ENCODE measurements around the gene KLHL2. TPM values are rescaled to one million over a fixed set of nuclear protein-coding genes. Genes with fewer than 3 reads are reported as not detected.
A peak's percentile ranks its signal among the peaks of the same experiment; 100 is the strongest.

KLHL2 gene
- total RNA-seq, 1 donor from 2014 or later = 10.6 TPM

GRCh38 chr4:165201806-165202205 lies 5.6 kb upstream of the KLHL2 start:
- H3K4me1 Mint-ChIP-seq (ENCODE audit: unreplicated experiment) = peaks cover 3% of the 10 kb centered on the region
- no peaks in the 10 kb centered on the region for H3K9me3 Mint-ChIP-seq (ENCODE audit: unreplicated experiment)
- no peaks in the 10 kb centered on the region for H3K36me3 Mint-ChIP-seq (ENCODE audit: low read depth, unreplicated experiment)
- no peak for TF ChIP-seq CTCF (IDR thresholded peaks at IDR 0.05; ENCODE audit: unreplicated experiment)
- no peak overlapping the region for H3K4me3 Mint-ChIP-seq (ENCODE audit: unreplicated experiment)
- no peak overlapping the region for H3K27ac Mint-ChIP-seq (ENCODE audit: unreplicated experiment)
- DNase-seq (ENCODE audit: low spot score) = no peak
- peaks cover 1% of the 10 kb centered on the region for H3K27me3 Mint-ChIP-seq (ENCODE audit: unreplicated experiment)

GRCh38 chr4:165203541-165204461 lies 3.6 kb upstream of the KLHL2 start:
- no peaks in the 10 kb centered on the region for H3K36me3 Mint-ChIP-seq (ENCODE audit: low read depth, unreplicated experiment)
- no peak for TF ChIP-seq CTCF (IDR thresholded peaks at IDR 0.05; ENCODE audit: unreplicated experiment)

GRCh38 chr4:165204462-165204830 lies 2.9 kb upstream of the KLHL2 start:
- Mint-ChIP-seq H3K27me3 (ENCODE audit: unreplicated experiment) (peaks cover 9% of the 10 kb centered on the region), H3K9me3 (ENCODE audit: unreplicated experiment) (no peaks in the 10 kb centered on the region), H3K36me3 (ENCODE audit: low read depth, unreplicated experiment) (no peaks in the 10 kb centered on the region), H3K27ac (ENCODE audit: unreplicated experiment) (no peak overlapping the region), H3K4me3 (ENCODE audit: unreplicated experiment) (no peak overlapping the region), H3K4me1 (ENCODE audit: unreplicated experiment) (peaks cover 15% of the 10 kb centered on the region)
- no peak for DNase-seq (ENCODE audit: low spot score)
- TF ChIP-seq CTCF (IDR thresholded peaks at IDR 0.05; ENCODE audit: unreplicated experiment) = no peak

More at GRCh38 chr4:165203541-165204461, 3.6 kb upstream of the KLHL2 start:
- Mint-ChIP-seq H3K27me3 (ENCODE audit: unreplicated experiment) (peaks cover 9% of the 10 kb centered on the region), H3K4me1 (ENCODE audit: unreplicated experiment) (peaks cover 11% of the 10 kb centered on the region), H3K27ac (ENCODE audit: unreplicated experiment) (no peak overlapping the region), H3K9me3 (ENCODE audit: unreplicated experiment) (no peaks in the 10 kb centered on the region), H3K4me3 (ENCODE audit: unreplicated experiment) (no peak overlapping the region)
- DNase-seq (ENCODE audit: low spot score) = no peak

GRCh38 chr4:165207016-165207430 lies 338 bp upstream of the KLHL2 start:
- peak overlapping the region; percentile 95 for H3K4me3 Mint-ChIP-seq (ENCODE audit: unreplicated experiment)
- H3K9me3 Mint-ChIP-seq (ENCODE audit: unreplicated experiment) = no peaks in the 10 kb centered on the region
- H3K4me1 Mint-ChIP-seq (ENCODE audit: unreplicated experiment) = peaks cover 15% of the 10 kb centered on the region
- no peaks in the 10 kb centered on the region for H3K36me3 Mint-ChIP-seq (ENCODE audit: low read depth, unreplicated experiment)
- H3K27ac Mint-ChIP-seq (ENCODE audit: unreplicated experiment) = peak overlapping the region; percentile 48
- no peak for DNase-seq (ENCODE audit: low spot score)
- peaks cover 9% of the 10 kb centered on the region for H3K27me3 Mint-ChIP-seq (ENCODE audit: unreplicated experiment)
- no peak for TF ChIP-seq CTCF (IDR thresholded peaks at IDR 0.05; ENCODE audit: unreplicated experiment)

GRCh38 chr4:165208221-165208652 lies 876 bp downstream of the KLHL2 start:
- Mint-ChIP-seq H3K4me3 (ENCODE audit: unreplicated experiment) (peak overlapping the region; percentile 91), H3K36me3 (ENCODE audit: low read depth, unreplicated experiment) (no peaks in the 10 kb centered on the region), H3K4me1 (ENCODE audit: unreplicated experiment) (peaks cover 18% of the 10 kb centered on the region), H3K9me3 (ENCODE audit: unreplicated experiment) (no peaks in the 10 kb centered on the region), H3K27ac (ENCODE audit: unreplicated experiment) (peak overlapping the region; percentile 80), H3K27me3 (ENCODE audit: unreplicated experiment) (peaks cover 9% of the 10 kb centered on the region)
- TF ChIP-seq CTCF (IDR thresholded peaks at IDR 0.05; ENCODE audit: unreplicated experiment) = no peak
- no peak for DNase-seq (ENCODE audit: low spot score)
